ENCODE data around the gene PDS5B.

Gene PDS5B

DNA sequence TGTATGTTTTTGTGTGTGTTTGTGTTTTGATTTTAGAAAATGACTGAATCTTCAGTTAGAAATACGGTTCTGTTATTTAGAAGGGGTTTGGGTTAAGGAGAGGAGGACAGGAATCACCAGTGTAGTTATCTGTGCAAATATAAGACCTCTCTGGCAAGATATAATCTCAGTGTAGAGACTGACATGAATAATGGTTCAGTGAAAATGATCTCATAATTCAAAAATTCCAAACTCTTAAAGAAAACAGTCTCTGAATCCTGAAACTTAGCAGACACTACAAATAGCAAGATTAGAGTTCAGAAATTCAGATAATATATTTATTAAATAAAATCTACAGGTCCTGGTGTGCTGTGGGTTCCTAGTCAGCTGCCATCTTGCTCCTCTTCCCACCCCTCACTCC lies 73.5 kb downstream of the PDS5B start:
- TF ChIP-seq, protein P1, sequence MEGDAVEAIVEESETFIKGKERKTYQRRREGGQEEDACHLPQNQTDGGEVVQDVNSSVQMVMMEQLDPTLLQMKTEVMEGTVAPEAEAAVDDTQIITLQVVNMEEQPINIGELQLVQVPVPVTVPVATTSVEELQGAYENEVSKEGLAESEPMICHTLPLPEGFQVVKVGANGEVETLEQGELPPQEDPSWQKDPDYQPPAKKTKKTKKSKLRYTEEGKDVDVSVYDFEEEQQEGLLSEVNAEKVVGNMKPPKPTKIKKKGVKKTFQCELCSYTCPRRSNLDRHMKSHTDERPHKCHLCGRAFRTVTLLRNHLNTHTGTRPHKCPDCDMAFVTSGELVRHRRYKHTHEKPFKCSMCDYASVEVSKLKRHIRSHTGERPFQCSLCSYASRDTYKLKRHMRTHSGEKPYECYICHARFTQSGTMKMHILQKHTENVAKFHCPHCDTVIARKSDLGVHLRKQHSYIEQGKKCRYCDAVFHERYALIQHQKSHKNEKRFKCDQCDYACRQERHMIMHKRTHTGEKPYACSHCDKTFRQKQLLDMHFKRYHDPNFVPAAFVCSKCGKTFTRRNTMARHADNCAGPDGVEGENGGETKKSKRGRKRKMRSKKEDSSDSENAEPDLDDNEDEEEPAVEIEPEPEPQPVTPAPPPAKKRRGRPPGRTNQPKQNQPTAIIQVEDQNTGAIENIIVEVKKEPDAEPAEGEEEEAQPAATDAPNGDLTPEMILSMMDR (IDR thresholded peaks at IDR 0.05; ENCODE audit: low read depth, low read length, missing control alignments), result no peak
- in situ Hi-C loops (cut with HindIII; ENCODE audit: low pct_ligation_motif_present, low sequenced_read_pairs), result no loop called here
- DNase-seq, result no peak

DNA sequence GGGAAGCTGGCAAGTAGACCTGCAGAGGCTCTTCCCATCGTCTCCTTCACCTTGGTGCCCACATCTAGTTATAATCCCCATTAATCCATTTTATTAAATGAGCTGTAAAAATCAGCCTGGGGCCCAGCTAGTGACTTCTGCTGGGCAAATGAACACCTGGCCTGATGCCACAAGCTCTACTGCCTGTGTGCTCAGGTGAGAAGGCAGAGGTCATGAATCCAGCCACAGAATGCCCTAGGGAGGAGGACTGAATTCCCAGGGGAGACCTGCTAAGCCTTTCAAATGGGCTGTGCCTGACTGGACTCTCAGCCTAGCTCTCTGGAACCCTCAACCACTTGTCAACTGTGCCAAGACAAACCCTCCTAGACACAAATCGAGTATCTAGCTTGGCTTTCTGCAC lies 74.0 kb downstream of the PDS5B start:
- no peak for DNase-seq
- Histone ChIP-seq H3K4me3 (ENCODE audit: low read depth, low read length) (no peak overlapping the region), H3K27ac (no peak overlapping the region), H3K27me3 (replicated peaks) (no peaks in the 10 kb centered on the region), H3K36me3 (replicated peaks) (no peaks in the 10 kb centered on the region)
- in situ Hi-C loops (cut with HindIII; ENCODE audit: low pct_ligation_motif_present, low sequenced_read_pairs), result no loop called here
- TF ChIP-seq, protein P1 (IDR thresholded peaks at IDR 0.05; ENCODE audit: low read depth, low read length, missing control alignments), result no peak

More for the DNA sequence above, 73.5 kb downstream of the PDS5B start:
- H3K4me3 ChIP-seq (ENCODE audit: low read depth, low read length), result no peak overlapping the region
- no peak overlapping the region for H3K27ac ChIP-seq
- no peaks in the 10 kb centered on the region for H3K36me3 ChIP-seq (replicated peaks)
- H3K27me3 ChIP-seq (replicated peaks), result no peaks in the 10 kb centered on the region

DNA sequence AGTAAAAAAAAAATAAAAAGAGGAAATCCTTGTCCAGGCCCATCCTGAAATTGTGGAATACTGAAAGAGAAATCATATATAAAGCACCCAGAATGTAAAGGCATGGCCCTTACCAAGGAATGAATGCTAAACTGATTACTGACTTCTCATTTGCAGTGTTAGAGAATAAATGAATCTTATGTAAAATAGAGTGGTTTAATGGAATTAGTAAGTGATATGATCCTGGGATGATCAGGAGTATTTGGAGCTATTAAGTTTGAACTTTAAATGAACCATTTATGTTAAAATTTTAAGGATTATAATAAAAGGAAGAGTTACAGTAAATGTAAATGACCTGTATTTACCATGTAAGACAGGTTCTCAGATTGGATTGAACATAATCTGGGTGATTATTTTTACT lies 75.4 kb downstream of the PDS5B start:
- in situ Hi-C loops (cut with HindIII; ENCODE audit: low pct_ligation_motif_present, low sequenced_read_pairs), result no loop called here
- Histone ChIP-seq H3K4me3 (ENCODE audit: low read depth, low read length) (no peak overlapping the region), H3K36me3 (replicated peaks) (no peaks in the 10 kb centered on the region), H3K27ac (no peak overlapping the region), H3K27me3 (replicated peaks) (no peaks in the 10 kb centered on the region)
- DNase-seq, result no peak
- TF ChIP-seq, protein P1 (IDR thresholded peaks at IDR 0.05; ENCODE audit: low read depth, low read length, missing control alignments), result no peak

DNA sequence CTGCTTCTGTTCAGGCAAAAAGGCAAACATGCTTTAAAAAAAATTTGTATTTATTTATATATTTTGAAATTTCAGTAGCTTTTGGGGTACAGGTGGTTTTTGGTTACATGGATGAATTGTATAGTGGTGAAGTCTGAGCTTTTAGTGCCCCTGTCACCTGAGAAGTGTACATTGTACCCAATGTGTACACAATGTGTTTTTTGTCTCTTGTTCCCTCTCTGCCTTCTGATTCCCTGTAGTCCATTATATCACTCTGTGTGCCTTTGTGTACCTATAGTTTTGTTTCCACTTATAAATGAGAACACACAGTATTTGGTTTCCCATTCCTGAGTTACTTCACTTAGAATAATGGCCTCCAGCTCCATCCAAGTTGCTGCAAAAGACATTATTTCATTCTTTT lies 77.4 kb downstream of the PDS5B start:
- H3K27me3 ChIP-seq (replicated peaks), result no peaks in the 10 kb centered on the region
- in situ Hi-C loops (cut with HindIII; ENCODE audit: low pct_ligation_motif_present, low sequenced_read_pairs), result no loop called here
- no peak overlapping the region for H3K27ac ChIP-seq
- DNase-seq, result no peak
- TF ChIP-seq, protein P1 (IDR thresholded peaks at IDR 0.05; ENCODE audit: low read depth, low read length, missing control alignments), result no peak
- no peak overlapping the region for H3K4me3 ChIP-seq (ENCODE audit: low read depth, low read length)
- H3K36me3 ChIP-seq (replicated peaks), result no peaks in the 10 kb centered on the region

DNA sequence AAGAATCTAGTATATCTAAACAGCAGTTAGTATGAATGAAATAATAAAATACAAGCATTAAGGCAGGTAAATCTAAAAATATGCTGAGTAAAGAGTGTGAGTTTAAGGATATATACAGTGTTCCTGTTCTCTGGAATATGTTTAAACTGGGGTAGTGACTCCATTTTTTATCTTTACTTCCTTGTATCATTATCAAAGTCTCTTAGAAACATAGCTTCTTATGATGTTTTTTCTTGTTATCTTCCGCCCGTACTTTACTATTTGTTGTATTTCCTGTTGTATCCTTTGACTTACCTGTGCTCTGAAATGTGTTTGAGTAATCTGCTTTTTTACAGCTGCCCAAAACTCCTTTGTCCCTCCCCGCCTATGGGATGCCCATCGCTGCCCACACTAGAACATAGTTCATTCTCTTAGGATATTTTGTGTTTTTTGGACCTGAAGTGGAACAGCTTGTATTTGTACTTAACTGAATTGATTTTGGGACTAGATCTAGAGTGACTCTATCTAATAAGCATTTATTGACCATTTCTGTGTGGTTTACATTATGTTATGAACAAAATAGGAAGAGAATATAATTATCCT lies 80.8 kb downstream of the PDS5B start:
- H3K27me3 ChIP-seq (replicated peaks), result no peaks in the 10 kb centered on the region
- in situ Hi-C loops (cut with HindIII; ENCODE audit: low pct_ligation_motif_present, low sequenced_read_pairs), result no loop called here
- H3K27ac ChIP-seq, result no peak overlapping the region
- no peak overlapping the region for H3K4me3 ChIP-seq (ENCODE audit: low read depth, low read length)
- H3K36me3 ChIP-seq (replicated peaks), result no peaks in the 10 kb centered on the region
- TF ChIP-seq, protein P1 (IDR thresholded peaks at IDR 0.05; ENCODE audit: low read depth, low read length, missing control alignments), result no peak
- no peak for DNase-seq

DNA sequence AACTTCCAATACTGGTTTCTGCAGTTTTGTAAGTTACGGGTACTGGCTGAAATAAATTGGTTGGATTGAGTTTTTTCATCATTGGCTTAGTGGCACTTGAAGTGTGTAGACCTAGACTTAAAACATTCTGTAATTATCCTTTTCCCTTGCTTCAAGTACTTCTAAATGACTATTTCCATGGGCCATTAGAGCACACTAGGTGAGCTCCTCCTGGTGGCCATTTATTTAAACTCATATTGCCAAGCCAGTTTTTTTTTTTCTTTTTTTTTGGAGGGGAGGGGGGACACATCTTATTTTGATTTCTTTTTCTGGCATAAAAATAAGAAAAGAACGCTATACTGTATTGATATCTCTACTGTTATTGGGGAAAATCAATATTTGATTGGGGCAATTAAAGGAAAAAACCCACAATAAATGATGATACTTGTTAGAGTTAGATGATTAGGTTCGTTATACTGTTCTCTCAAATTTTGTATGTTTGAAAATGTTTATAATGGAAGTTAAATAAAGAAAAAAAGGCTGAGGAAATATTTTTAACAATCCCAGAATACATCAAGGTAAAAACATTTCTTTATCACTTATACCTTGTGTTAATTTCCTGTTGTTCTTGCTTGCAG lies 82.9 kb downstream of the PDS5B start:
- H3K36me3 ChIP-seq (replicated peaks), result no peaks in the 10 kb centered on the region
- no peaks in the 10 kb centered on the region for H3K27me3 ChIP-seq (replicated peaks)
- in situ Hi-C loops (cut with HindIII; ENCODE audit: low pct_ligation_motif_present, low sequenced_read_pairs), result no loop called here
- H3K27ac ChIP-seq, result no peak overlapping the region
- peak; percentile 22 for DNase-seq
- no peak overlapping the region for H3K4me3 ChIP-seq (ENCODE audit: low read depth, low read length)
- TF ChIP-seq, protein P1 (IDR thresholded peaks at IDR 0.05; ENCODE audit: low read depth, low read length, missing control alignments), result peak; percentile 74

Data from brain microvascular endothelial cell (primary cell).